GM19035 (cell line): Measurements from ENCODE around the gene MINDY3.

Experiments
- ATAC-seq: cut with Tn5 transposase; IDR thresholded peaks from one replicate; pipeline ENCODE4 v1.9.1; 2021; ENCODE audit not compliant: unreplicated experiment

MINDY3 gene

DNA sequence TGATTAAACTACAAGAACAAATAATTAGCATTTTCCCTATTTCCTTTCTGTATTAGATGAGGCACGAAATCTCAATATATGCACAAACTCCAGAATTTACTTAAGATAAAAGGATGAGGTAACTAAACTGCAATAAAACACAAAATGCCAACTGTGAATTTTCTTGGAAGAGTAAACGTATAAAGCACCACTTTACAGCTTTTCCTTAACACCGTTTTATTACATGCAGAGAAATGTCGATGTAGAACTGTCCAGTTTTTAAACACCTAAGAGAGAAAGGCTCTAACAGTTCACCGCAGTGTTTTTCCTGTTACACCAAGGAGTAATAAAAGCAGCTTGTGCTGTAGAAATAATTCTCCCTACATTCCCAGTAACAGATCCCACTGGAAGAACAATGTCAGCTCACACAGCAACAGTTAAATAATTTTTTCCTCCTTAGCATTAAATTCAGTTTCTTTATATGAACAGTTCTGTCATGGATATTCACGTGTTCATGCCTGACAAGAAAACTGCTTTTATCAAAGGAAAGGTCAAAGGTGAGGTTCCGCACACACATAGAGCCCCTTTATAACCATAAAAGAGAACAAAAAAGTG lies 52.0 kb downstream of the MINDY3 start:
- ATAC-seq, result no peak

DNA sequence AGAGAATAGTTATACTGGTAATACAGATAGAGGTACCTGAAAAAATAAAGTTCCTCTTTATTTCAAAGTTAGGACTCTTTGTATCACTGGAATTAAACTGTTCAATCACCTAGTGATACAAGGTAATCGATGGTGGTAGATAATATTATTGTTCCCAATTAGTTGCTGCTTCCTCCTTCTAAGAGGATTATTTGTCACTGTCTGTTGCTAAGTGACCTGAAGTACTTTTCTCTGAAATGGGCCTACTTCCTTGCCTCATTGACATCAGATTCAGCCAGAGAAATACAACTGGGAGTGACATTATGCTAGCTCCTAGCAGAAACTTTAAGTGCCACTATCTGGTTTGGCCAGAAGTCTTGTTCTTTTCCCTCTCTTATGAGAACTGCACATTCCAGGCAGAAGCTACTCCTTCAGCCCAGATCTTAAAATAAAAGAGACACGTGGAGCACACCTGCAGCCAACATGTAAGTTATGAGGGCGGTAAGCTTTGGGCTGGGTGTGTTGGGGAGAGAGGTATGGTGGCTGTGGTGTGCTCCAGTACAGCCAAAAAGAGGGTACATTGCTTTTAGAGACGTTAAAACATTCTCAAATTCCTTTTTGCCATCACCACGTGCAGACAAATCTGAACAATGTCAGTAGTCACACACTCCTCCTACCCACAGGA lies 54.8 kb downstream of the MINDY3 start:
- no peak for ATAC-seq

DNA sequence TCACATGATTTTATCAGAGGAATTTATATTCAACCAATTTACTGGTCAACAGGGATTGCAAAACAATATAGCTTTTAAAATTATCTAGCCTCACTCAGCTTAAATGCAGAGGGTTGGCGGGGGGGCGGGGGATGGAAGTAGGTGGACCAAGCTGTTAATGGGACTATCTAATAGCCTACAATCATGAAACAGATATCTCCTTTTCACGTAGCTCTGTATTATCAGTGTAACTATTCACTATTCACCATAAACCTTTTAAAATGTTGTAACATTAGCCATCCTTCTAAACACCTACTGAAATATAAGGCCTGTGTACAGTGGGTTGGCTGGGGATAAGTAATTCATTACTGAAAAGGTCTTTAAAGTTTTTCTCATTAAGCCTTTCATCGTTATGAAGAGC lies 56.2 kb downstream of the MINDY3 start:
- no peak for ATAC-seq

DNA sequence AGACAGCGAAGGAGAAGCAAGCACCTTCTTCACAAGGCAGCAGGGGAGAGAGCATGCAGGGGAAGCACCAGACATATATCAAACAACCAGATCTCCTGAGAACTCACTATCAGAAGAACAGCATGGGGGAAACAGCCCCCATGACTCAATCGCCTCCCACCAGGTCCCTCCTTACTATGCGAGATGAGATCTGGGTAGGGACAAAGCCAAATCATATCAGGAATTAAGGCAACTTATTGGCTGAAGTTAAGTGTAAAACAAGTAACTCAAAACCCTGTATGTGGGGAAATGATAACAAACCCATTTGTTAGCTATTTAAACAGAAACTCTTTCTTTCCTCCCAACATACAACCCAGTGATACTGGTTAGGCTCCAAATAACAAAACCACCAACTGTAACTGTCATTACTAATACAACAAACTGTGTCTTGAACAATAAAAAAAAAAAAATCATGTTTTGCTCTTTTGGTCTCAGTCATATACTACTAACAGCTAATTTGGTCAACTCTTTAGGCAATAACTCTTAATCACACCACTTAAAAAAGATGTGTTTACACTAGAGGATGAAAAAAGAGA lies 57.8 kb downstream of the MINDY3 start:
- ATAC-seq, result no peak

DNA sequence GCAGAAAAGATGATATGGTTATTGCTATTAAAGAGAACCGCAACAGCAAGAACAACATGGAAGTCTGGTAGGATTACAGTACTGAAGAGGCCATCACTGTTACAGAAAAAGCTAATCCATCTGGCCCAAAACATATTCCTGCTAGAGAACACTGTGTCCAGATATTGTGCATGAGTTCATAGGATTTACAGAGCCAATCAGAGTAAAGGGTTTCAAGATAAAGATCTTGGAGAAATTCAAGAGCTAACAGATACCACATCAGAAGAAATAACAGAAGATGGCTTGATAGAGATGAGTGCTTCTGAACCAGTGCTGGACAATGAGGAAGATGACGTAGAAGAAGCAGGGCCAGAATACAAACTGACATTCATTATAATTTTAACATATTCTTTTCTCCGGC lies 58.7 kb downstream of the MINDY3 start:
- no peak for ATAC-seq

- no peak for ATAC-seq
These were observed 59.2 kb downstream of the MINDY3 start for GRCh38 chr10:15801147-15801546.

- ATAC-seq, result no peak
These were observed 63.0 kb downstream of the MINDY3 start for GRCh38 chr10:15797346-15797745.

DNA sequence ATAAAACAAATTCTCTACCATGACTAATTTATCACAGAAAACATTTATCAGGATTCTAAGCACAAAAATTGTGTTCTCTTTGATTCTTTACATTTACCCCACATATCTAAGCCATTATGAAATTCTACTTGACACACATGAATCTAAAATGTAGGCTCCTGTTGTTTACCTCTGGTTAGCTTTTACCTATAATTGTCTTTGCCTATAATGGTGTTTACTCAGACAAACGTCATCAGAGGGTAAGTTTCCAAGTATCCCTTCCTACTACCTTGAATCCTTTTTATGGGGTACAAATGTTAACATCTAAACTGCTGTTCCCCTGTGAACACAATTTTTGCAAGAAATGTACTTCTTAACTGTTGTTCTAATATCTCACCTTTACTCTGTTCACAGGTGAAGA lies 63.5 kb downstream of the MINDY3 start:
- no peak for ATAC-seq

- no peak for ATAC-seq
These were observed 64.1 kb downstream of the MINDY3 start for GRCh38 chr10:15796098-15796759.

DNA sequence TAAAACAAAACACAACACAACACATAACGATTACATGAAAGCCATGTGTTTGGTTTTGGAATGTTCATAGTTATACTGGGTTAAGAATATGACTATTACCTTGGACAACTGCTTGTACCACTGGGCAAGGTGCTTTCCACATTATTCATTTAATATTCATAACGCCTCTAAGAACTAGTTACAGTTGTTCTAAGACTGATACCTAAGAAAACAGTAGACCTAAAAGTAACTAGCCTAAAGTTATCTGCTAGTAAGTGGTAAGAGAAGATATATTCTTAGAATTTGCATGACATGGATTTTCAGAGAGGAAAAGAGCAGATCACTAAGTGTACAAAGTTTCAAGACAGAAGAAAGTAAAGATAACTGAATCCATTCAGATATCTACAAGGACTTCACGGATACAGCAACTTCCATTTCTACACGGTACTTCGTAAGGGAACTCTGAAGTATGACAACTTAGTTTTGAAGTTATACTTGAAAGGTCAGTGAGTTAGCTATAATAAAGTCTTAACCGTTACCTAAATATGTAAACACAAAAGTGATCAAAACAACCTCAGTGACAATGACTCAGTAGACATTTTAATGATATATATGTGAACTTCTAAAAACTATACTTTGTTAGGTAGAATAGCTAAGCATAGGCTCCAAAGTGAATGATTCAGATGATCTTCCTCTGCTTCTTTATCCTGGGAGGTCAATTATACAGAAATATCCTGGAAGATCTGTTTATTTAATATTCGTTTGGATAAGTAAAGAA lies 65.1 kb downstream of the MINDY3 start:
- no peak for ATAC-seq

DNA sequence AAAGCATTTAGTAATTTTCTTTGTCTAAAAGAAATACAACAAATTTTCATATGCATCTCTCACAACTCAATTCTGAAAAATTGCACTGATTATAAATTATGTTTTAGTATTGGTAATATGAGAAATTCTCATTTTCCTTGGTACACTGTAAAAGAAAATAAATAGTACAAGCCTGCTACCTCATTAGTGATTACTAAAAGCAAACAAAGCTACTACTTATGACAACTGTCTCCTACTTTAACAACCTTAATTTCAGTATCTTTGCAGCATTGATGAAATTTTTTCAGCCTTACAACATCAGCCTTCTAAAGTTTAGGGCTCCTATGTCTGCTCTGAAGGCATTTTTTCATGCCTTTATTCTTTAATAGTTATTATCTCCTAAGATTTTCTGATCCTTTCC lies 65.7 kb downstream of the MINDY3 start:
- no peak for ATAC-seq

DNA sequence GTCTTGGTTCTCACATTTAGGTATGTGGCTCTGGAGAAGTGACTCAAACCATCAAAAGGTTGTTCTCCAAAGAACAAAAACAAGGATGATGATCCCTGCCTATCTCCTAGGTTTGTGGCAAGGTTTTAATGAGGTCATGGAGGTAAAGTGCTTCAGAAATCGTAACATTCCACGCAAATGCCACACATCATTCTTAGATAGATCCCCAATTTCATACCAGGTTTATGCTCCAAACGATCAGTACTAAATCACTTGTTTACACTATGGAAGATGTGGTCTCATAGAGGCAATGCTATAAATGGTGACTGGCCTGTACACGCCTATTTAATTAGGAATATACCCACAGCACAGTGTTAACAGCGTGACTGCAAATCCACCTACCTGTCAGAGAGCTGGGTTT lies 66.6 kb downstream of the MINDY3 start:
- ATAC-seq, result no peak

- ATAC-seq, result no peak
These were observed 67.5 kb downstream of the MINDY3 start for GRCh38 chr10:15792777-15793176.

DNA sequence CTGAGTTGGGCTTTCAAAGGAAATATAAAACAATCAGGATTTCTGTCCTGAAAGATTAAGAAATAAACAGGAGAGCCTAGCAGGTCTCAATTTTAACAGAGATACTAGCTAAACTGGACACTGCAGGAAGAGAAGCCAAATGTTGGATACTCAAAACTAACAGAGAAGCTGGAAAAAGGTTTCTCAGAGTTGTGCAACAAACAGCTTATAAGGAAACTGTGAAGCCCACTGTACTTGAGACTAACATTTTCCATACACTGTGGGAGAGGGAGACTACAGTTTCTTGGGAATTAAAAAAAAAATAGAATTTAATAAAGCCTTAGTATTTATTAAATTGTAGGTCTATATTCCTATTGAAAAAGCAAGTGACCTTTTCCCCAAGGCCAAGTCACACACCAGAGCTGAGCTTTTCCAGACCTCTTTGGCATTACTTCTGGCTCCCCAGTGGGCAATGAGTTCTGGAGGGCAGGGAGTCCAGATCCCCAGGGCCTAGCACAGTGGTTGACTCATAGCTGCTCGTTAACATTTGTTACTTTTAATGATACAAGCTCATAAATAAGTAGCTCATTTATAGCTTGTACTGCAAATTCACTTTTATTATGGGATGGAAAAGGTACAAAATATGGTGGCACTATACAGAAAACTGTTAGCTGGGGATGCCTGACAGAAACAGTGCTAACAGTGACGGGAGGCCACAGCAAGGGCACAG lies 68.3 kb downstream of the MINDY3 start:
- ATAC-seq, result no peak

DNA sequence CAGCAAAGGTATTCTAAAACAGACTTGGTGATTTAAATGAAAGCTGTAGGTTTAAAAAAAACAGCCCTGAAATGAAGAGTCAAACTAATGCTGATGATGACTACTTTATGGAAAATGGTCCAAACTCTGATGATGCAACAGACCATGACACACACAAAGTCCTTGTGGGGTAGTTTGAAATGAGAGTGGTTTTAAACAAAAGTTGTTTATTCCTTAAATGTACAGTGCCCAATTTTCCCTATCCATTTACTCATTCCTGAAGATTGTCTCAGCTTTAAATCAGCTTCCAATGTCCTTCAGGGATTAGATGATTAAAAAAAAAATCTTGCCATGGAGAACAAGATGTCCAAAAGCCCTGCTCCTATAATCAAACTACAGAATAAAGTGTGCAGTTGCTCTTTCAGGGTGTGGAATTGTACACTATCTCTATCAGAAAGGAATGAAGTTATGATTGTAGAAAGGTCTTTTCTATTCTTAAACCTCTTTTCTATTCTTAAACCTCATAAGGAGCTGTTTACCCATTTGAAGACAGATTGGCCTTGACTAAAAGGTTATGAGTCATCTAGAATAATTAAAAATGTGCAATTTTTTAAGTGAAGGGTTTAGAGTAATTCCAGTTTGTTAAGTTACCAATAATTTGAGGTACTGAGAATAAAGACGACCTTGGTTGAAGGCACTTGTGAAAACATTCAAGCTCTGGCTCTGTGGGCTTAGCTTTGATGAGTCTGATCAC lies 70.3 kb downstream of the MINDY3 start:
- no peak for ATAC-seq

GRCh38 chr10:15787426-15787825 lies 72.9 kb downstream of the MINDY3 start:
- no peak for ATAC-seq

GRCh38 chr10:15784662-15785300 lies 75.5 kb downstream of the MINDY3 start:
- no peak for ATAC-seq

DNA sequence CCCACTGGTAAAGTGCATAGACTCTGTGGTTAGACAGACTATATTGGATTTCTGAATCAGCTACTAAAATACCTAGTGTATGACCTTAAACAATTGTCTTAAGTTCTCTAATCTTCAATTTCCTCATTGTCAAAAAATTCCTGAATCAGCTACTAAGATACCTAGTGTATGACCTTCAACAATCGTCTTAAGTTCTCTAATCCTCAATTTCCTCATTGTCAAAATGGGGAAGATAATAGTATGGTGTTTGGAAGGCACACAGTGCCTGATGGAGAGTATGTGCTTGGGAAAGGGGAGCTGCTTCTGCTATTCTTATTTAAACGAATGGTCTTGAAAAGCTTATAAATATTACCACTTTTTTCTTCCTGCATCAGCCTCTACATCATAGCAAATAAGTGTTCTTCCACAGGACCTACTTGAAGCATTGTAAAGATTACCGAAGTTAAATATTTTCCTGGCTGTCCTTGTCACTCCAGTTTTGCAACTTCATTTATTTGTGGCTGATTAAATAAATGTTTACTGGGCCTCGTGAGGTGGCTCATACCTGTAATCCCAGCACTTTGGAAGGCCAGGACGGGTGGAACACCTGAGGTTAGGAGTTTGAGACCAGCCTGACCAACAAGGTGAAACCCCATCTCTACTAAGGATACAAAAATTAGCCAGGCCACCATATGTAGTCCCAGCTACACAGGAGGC lies 76.2 kb downstream of the MINDY3 start:
- no peak for ATAC-seq

DNA sequence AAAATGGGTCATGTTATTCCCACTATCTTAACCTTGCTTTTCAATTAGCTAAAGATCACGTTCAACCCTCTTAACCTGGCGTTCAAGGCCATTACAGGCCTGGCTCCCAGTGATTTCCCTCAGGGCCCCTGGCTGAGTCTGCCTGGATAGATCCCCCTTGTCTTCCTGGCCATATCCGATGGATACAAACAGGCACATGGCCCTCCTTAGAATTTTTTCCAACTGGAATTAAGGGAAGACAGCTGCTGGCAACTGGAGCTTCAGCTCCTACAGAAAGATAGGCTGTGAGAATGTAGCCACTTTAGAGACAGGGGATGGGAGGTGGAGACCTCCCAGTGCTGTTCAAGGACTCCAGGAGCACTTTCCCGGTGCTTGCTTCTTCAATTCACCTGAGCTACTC lies 77.5 kb downstream of the MINDY3 start:
- ATAC-seq, result no peak
